ENCODE measurements around the gene IL17D.

- TF ChIP-seq CTCF (IDR thresholded peaks at IDR 0.05; ENCODE audit: low read length), result no peak
- TF ChIP-seq EZH2 (IDR thresholded peaks at IDR 0.05; ENCODE audit: borderline replicate concordance, low read length), result no peak
Measured at GRCh38 chr13:20706661-20707060, 3.2 kb downstream of the IL17D start.
